ENCODE data around the gene LDLRAP1. TPM values are rescaled to one million over a fixed set of nuclear protein-coding genes. Genes with fewer than 3 reads are reported as not detected.
A peak's percentile ranks its signal among the peaks of the same experiment; 100 is the strongest.

Gene LDLRAP1
- total RNA-seq, 1 experiment from 2014 or later: 16.3 TPM

- DNase-seq (ENCODE audit: low spot score) (no peak), ATAC-seq (no peak)
- Mint-ChIP-seq H3K4me1 (peaks cover 26% of the 10 kb centered on the region), H3K36me3 (no peaks in the 10 kb centered on the region), H3K9me3 (no peaks in the 10 kb centered on the region), H3K27ac (no peak overlapping the region; the same call in 1 of the 2 replicates), H3K27me3 (ENCODE audit: low read depth) (peaks cover 12% of the 10 kb centered on the region), H3K4me3 (no peak overlapping the region)
- TF ChIP-seq SOX15 (CRISPR knock-in tag; IDR thresholded peaks at IDR 0.05) (no peak), GTF2I (CRISPR knock-in tag; conservative IDR thresholded peaks at IDR 0.05) (no peak), ERG (CRISPR knock-in tag; IDR thresholded peaks at IDR 0.05) (no peak), ATF6 (CRISPR knock-in tag; IDR thresholded peaks at IDR 0.05) (no peak), ZNF232 (CRISPR knock-in tag; IDR thresholded peaks at IDR 0.05) (no peak), ARID4B (CRISPR knock-in tag; IDR thresholded peaks at IDR 0.05; ENCODE audit: borderline replicate concordance) (no peak), NR2C2 (CRISPR knock-in tag; IDR thresholded peaks at IDR 0.05) (no peak), EMX1 (CRISPR knock-in tag; IDR thresholded peaks at IDR 0.05) (no peak), ZBTB43 (CRISPR knock-in tag; IDR thresholded peaks at IDR 0.05) (no peak), ETV6 (CRISPR knock-in tag; IDR thresholded peaks at IDR 0.05) (no peak), E2F5 (CRISPR knock-in tag; IDR thresholded peaks at IDR 0.05) (no peak), RORB (CRISPR knock-in tag; IDR thresholded peaks at IDR 0.05) (no peak), NR3C1 (CRISPR knock-in tag; conservative IDR thresholded peaks at IDR 0.05; ENCODE audit: low read depth) (no peak)
- ChIA-PET CTCF (interaction anchor here (2.4 kb wide), 1 partner anchor 20 kb away, joined by 6 read pairs; no protein-coding TSS in a partner anchor), POLR2A (no interaction called here)
Measured at GRCh38 chr1:25541425-25541824, 2.0 kb upstream of the LDLRAP1 start.

- Mint-ChIP-seq H3K9me3 (no peaks in the 10 kb centered on the region), H3K27ac (no peak overlapping the region), H3K27me3 (ENCODE audit: low read depth) (peaks cover 12% of the 10 kb centered on the region), H3K36me3 (no peaks in the 10 kb centered on the region), H3K4me1 (peaks cover 19% of the 10 kb centered on the region), H3K4me3 (peak overlapping the region; percentile 46; the same call in 1 of the 2 replicates)
- ChIA-PET POLR2A (no interaction called here), CTCF (interaction anchor here (1.9 to 2.5 kb wide), 3 partner anchors 21 to 31 kb away, joined by 6 to 16 read pairs (median 9); no protein-coding TSS in a partner anchor)
- no peak for DNase-seq (ENCODE audit: low spot score)
- no peak for ATAC-seq
- no peak for TF ChIP-seq SMAD3 (CRISPR knock-in tag; IDR thresholded peaks at IDR 0.05; ENCODE audit: borderline replicate concordance)
- TF ChIP-seq FOXP1 (CRISPR knock-in tag; IDR thresholded peaks at IDR 0.05; ENCODE audit: borderline replicate concordance): no peak
- no peak for TF ChIP-seq ELF4 (CRISPR knock-in tag; IDR thresholded peaks at IDR 0.05; ENCODE audit: low read depth)
- TF ChIP-seq FOXP4 (CRISPR knock-in tag; IDR thresholded peaks at IDR 0.05): no peak
- no peak for TF ChIP-seq OVOL2 (CRISPR knock-in tag; IDR thresholded peaks at IDR 0.05; ENCODE audit: borderline replicate concordance)
- no peak for TF ChIP-seq GABPB1 (CRISPR knock-in tag; IDR thresholded peaks at IDR 0.05)
Measured at GRCh38 chr1:25541889-25542658, 1.3 kb upstream of the LDLRAP1 start.

All from WTC11 (cell line).